HEK293 (cell line): Measurements from ENCODE around the gene SORBS2.

Experiments used
- BCL11A ChIP-seq: fragments of 450-650 bp; formaldehyde crosslinking; IDR thresholded peaks from 2 replicates; pipeline ENCODE4 v1.5.1; 2016; ENCODE audit warnings: low read depth, missing biosample characterization, missing genetic modification characterization
- CTCF ChIP-seq: fragments of 450-650 bp; formaldehyde crosslinking; IDR thresholded peaks from 2 replicates; pipeline ENCODE4 v1.5.1; 2016; ENCODE audit warnings: missing biosample characterization, missing genetic modification characterization
- EGR2 ChIP-seq: fragments of 450-650 bp; formaldehyde crosslinking; IDR thresholded peaks from 2 replicates; pipeline ENCODE4 v1.5.1; 2016; ENCODE audit warnings: low read depth, missing biosample characterization, missing genetic modification characterization
- FEZF1 ChIP-seq: fragments of 450-650 bp; formaldehyde crosslinking; IDR thresholded peaks from 2 replicates; pipeline ENCODE4 v1.5.1; 2016; ENCODE audit warnings: missing biosample characterization, missing genetic modification characterization
- GLI4 ChIP-seq: fragments of 450-650 bp; formaldehyde crosslinking; IDR thresholded peaks from 2 replicates; pipeline ENCODE4 v1.5.1; 2016; ENCODE audit warnings: missing biosample characterization, missing genetic modification characterization
- HOXC10 ChIP-seq: sonication (generic); formaldehyde crosslinking; IDR thresholded peaks from 2 replicates; pipeline ENCODE4 v1.8.1; 2023; ENCODE audit warnings: mild to moderate bottlenecking, missing genetic modification reagents
- OVOL3 ChIP-seq: fragments of 450-650 bp; formaldehyde crosslinking; IDR thresholded peaks from 2 replicates; pipeline ENCODE4 v1.5.1; 2016; ENCODE audit warnings: missing biosample characterization, missing genetic modification characterization
- RBAK ChIP-seq: fragments of 450-650 bp; formaldehyde crosslinking; IDR thresholded peaks from 2 replicates; pipeline ENCODE4 v1.5.1; 2016; ENCODE audit warnings: missing biosample characterization, missing genetic modification characterization
- SP2 ChIP-seq: fragments of 450-650 bp; formaldehyde crosslinking; IDR thresholded peaks from 2 replicates; pipeline ENCODE4 v1.5.1; 2016; ENCODE audit warnings: missing biosample characterization, missing genetic modification characterization
- ZBTB10 ChIP-seq: fragments of 450-650 bp; formaldehyde crosslinking; IDR thresholded peaks from 2 replicates; pipeline ENCODE4 v1.5.1; 2016; ENCODE audit warnings: missing biosample characterization, missing genetic modification characterization
- ZBTB11 ChIP-seq: fragments of 450-650 bp; formaldehyde crosslinking; conservative IDR thresholded peaks from 2 replicates; pipeline ENCODE4 v1.5.1; 2016; ENCODE audit warnings: low read depth, missing biosample characterization, missing genetic modification characterization
- ZFP41 ChIP-seq: fragments of 450-650 bp; formaldehyde crosslinking; IDR thresholded peaks from 2 replicates; pipeline ENCODE4 v1.5.1; 2016; ENCODE audit warnings: missing biosample characterization, missing genetic modification characterization, borderline replicate concordance
- ZNF10 ChIP-seq: fragments of 450-650 bp; formaldehyde crosslinking; IDR thresholded peaks from 2 replicates; pipeline ENCODE4 v1.5.1; 2017; ENCODE audit warnings: missing biosample characterization, missing genetic modification characterization
- ZNF132 ChIP-seq: fragments of 450-650 bp; formaldehyde crosslinking; IDR thresholded peaks from 2 replicates; pipeline ENCODE4 v1.5.1; 2017; ENCODE audit warnings: missing biosample characterization, missing genetic modification characterization, borderline replicate concordance
- ZNF175 ChIP-seq: fragments of 450-650 bp; formaldehyde crosslinking; IDR thresholded peaks from 2 replicates; pipeline ENCODE4 v1.5.1; 2016; ENCODE audit warnings: missing biosample characterization, missing genetic modification characterization
- ZNF18 ChIP-seq: fragments of 450-650 bp; formaldehyde crosslinking; IDR thresholded peaks from 2 replicates; pipeline ENCODE4 v1.5.1; 2016; ENCODE audit warnings: missing biosample characterization, missing genetic modification characterization
- ZNF184 ChIP-seq: fragments of 450-650 bp; IDR thresholded peaks from 2 replicates; pipeline ENCODE4 v1.5.1; 2018; ENCODE audit warnings: missing biosample characterization, mild to moderate bottlenecking, missing genetic modification characterization
- ZNF202 ChIP-seq: fragments of 450-650 bp; formaldehyde crosslinking; IDR thresholded peaks from 2 replicates; pipeline ENCODE4 v1.5.1; 2016; ENCODE audit warnings: missing biosample characterization, missing genetic modification characterization, borderline replicate concordance
- ZNF214 ChIP-seq: fragments of 450-650 bp; formaldehyde crosslinking; IDR thresholded peaks from 2 replicates; pipeline ENCODE4 v1.5.1; 2017; ENCODE audit warnings: missing biosample characterization, mild to moderate bottlenecking, missing genetic modification characterization, borderline replicate concordance
- ZNF24 ChIP-seq: fragments of 450-650 bp; formaldehyde crosslinking; IDR thresholded peaks from 2 replicates; pipeline ENCODE4 v1.5.1; 2016; ENCODE audit warnings: missing biosample characterization, missing genetic modification characterization
- ZNF335 ChIP-seq: fragments of 450-650 bp; formaldehyde crosslinking; conservative IDR thresholded peaks from 2 replicates; pipeline ENCODE4 v1.5.1; 2016; ENCODE audit warnings: missing biosample characterization, missing genetic modification characterization
- ZNF391 ChIP-seq: fragments of 450-650 bp; formaldehyde crosslinking; IDR thresholded peaks from 2 replicates; pipeline ENCODE4 v1.5.1; 2016; ENCODE audit warnings: low read depth, missing biosample characterization, missing genetic modification characterization, borderline replicate concordance
- ZNF426 ChIP-seq: fragments of 450-650 bp; formaldehyde crosslinking; IDR thresholded peaks from 2 replicates; pipeline ENCODE4 v1.5.1; 2017; ENCODE audit warnings: missing biosample characterization, missing genetic modification characterization, mild to moderate bottlenecking, inconsistent platforms, moderate library complexity
- ZNF621 ChIP-seq: fragments of 450-650 bp; formaldehyde crosslinking; IDR thresholded peaks from 2 replicates; pipeline ENCODE4 v1.5.1; 2017; ENCODE audit warnings: missing biosample characterization, missing genetic modification characterization
- ZNF639 ChIP-seq: fragments of 450-650 bp; formaldehyde crosslinking; IDR thresholded peaks from 2 replicates; pipeline ENCODE4 v1.5.1; 2016; ENCODE audit warnings: missing biosample characterization, missing genetic modification characterization
- ZNF704 ChIP-seq: fragments of 450-650 bp; formaldehyde crosslinking; IDR thresholded peaks from 2 replicates; pipeline ENCODE4 v1.5.1; 2016; ENCODE audit warnings: missing biosample characterization, missing genetic modification characterization
- ZNF747 ChIP-seq: fragments of 450-650 bp; formaldehyde crosslinking; IDR thresholded peaks from 2 replicates; pipeline ENCODE4 v1.5.1; 2016; ENCODE audit warnings: missing biosample characterization, missing genetic modification characterization
- ZNF791 ChIP-seq: fragments of 450-650 bp; formaldehyde crosslinking; IDR thresholded peaks from 2 replicates; pipeline ENCODE4 v1.5.1; 2016; ENCODE audit warnings: missing biosample characterization, missing genetic modification characterization

SORBS2 gene

GRCh38 chr4:185811509-185812364 lies at the start of gene SORBS2 (continued):
- TF ChIP-seq ZBTB10 = no peak
- TF ChIP-seq ZNF132 (tag by site-specific recombination) = no peak
- no peak for TF ChIP-seq ZNF791
- no peak for TF ChIP-seq ZNF391 (tag by site-specific recombination)
- peak; percentile 54; the same call in 1 of the 2 replicates for TF ChIP-seq ZBTB11
- no peak for TF ChIP-seq HOXC10 (CRISPR knock-in tag)
- TF ChIP-seq ZNF202 (tag by site-specific recombination) = no peak
- TF ChIP-seq ZNF426 = no peak
- TF ChIP-seq ZNF10 (tag by site-specific recombination) = no peak
- TF ChIP-seq RBAK (tag by site-specific recombination) = no peak
- TF ChIP-seq OVOL3 = no peak
- no peak for TF ChIP-seq ZNF621 (tag by site-specific recombination)
- TF ChIP-seq ZNF24 (tag by site-specific recombination) = no peak
- TF ChIP-seq GLI4 (tag by site-specific recombination) = no peak
- TF ChIP-seq ZNF18 (tag by site-specific recombination) = no peak
- TF ChIP-seq EGR2 (tag by site-specific recombination) = no peak
- peak; percentile 84 for TF ChIP-seq ZNF335 (tag by site-specific recombination)
- no peak for TF ChIP-seq ZNF747 (tag by site-specific recombination)
- no peak for TF ChIP-seq ZNF184 (tag by site-specific recombination)
- no peak for TF ChIP-seq ZNF214 (tag by site-specific recombination)
- no peak for TF ChIP-seq BCL11A (tag by site-specific recombination)
- TF ChIP-seq ZFP41 (tag by site-specific recombination) = no peak
- TF ChIP-seq SP2 = no peak
- no peak for TF ChIP-seq FEZF1
- TF ChIP-seq ZNF639 (tag by site-specific recombination) = no peak
- TF ChIP-seq CTCF (tag by site-specific recombination) = no peak
- TF ChIP-seq ZNF175 (tag by site-specific recombination) = no peak
- TF ChIP-seq ZNF704 (tag by site-specific recombination) = no peak
